Measurements from ENCODE around the gene SLC26A9.

DNA sequence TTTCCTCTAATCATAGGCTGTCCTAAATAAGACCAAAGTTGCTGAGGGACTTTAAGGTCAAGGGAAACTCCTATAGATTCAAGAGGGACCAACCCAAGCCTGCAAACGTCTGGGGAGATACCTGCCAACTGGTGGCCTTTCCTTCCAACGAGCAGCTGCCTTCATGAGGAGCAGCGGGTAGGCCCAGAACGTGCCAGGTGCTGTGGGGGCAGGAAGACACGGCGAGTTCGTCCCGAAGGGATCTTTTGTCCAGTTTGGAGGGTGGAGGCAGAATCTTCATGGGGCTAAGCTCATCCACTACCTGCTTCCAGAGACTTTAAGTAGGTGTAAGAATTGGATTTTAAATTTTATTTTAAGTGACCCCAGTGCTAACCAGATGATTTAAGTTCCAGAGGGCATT, 26.0 kb upstream of the SLC26A9 start:
- TF ChIP-seq, protein P1, sequence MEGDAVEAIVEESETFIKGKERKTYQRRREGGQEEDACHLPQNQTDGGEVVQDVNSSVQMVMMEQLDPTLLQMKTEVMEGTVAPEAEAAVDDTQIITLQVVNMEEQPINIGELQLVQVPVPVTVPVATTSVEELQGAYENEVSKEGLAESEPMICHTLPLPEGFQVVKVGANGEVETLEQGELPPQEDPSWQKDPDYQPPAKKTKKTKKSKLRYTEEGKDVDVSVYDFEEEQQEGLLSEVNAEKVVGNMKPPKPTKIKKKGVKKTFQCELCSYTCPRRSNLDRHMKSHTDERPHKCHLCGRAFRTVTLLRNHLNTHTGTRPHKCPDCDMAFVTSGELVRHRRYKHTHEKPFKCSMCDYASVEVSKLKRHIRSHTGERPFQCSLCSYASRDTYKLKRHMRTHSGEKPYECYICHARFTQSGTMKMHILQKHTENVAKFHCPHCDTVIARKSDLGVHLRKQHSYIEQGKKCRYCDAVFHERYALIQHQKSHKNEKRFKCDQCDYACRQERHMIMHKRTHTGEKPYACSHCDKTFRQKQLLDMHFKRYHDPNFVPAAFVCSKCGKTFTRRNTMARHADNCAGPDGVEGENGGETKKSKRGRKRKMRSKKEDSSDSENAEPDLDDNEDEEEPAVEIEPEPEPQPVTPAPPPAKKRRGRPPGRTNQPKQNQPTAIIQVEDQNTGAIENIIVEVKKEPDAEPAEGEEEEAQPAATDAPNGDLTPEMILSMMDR (IDR thresholded peaks at IDR 0.05): no peak
- TF ChIP-seq POLR2A (IDR thresholded peaks at IDR 0.05): no peak

Measured in adrenal gland (tissue), 5 donors.